EH (cell line): Measurements from ENCODE around the gene SIGLEC1.
A peak's percentile ranks its signal among the peaks of the same experiment; 100 is the strongest.

Experiments
- DNase-seq: peaks from one replicate; pipeline ENCODE4 v3.0.0-alpha.2; 2015; ENCODE audit warnings: low read depth

SIGLEC1 gene

GRCh38 chr20:3744806-3745685 lies 32.6 kb upstream of the SIGLEC1 start:
- DNase-seq, result no peak

DNA sequence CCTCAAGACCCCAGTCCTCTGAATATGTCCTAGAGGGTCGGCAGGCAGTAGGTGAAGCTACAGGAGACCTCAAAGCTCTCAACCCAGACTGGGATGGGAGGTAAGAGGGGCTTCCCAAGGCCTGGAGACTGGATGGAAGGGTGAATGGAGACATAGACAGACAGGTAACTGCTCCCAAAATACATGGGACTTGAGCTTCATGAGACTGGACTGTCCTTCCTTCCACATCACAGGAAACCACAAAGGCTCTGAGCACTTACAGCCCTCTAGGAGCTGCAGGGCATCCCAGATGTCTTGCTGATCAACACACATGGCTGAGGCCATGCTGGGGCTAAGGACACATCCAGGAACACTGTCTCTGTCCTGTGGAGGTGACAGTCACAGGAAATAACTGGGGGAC lies 31.6 kb upstream of the SIGLEC1 start:
- DNase-seq, result no peak

- no peak for DNase-seq
Measured at GRCh38 chr20:3743251-3743650, 30.9 kb upstream of the SIGLEC1 start.

GRCh38 chr20:3741836-3742458 lies 29.5 kb upstream of the SIGLEC1 start:
- no peak for DNase-seq

GRCh38 chr20:3740615-3741301 lies 28.4 kb upstream of the SIGLEC1 start:
- no peak for DNase-seq

- no peak for DNase-seq
Measured at GRCh38 chr20:3739926-3740451, 27.6 kb upstream of the SIGLEC1 start.

DNA sequence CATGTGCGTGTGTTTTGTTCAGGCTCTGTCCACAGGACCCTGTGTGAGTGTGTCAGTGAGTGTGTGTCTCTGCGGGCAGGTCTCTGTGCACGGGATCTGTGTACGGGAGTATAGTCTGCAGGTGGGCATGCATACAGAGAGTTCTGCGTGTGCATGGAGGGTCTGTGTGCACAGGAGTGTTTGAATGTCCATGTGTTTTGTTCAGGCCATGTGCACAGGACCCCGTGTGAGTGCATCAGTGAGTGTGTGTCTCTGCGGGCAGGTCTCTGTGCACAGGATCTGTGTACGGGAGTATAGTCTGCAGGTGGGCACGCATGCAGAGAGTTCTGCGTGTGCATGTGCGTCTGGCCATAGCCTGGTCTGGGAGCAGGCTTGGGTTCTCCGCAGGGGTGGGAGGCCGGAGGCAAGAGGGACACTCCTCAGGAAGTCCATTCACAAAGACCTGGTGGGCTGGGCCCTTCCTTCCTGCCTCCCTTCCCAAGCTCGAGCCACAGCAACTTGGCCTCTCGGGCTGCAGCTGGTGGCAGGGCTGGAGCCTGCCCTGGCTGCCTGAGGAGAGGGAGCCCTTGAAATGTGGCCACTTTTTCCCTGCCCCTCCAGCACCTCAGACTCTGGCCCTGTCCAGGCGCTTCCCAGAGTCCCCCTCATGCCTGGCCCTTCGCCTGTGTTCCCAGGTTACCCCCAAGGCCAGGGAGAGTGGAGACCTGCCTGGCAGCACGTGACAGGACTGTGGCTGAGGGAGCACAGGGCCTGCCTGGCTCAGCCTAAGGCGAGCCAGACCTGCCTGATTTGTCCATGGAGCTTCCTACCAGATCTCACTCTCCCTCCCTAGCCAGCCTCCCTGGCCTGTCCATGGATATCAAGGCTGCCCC lies 26.9 kb upstream of the SIGLEC1 start:
- DNase-seq, result no peak

- no peak for DNase-seq
Measured at GRCh38 chr20:3738111-3739053, 26.0 kb upstream of the SIGLEC1 start.

- DNase-seq, result no peak
Measured at GRCh38 chr20:3735768-3736167, 23.4 kb upstream of the SIGLEC1 start.

- no peak for DNase-seq
Measured at GRCh38 chr20:3734111-3734843, 21.9 kb upstream of the SIGLEC1 start.

DNA sequence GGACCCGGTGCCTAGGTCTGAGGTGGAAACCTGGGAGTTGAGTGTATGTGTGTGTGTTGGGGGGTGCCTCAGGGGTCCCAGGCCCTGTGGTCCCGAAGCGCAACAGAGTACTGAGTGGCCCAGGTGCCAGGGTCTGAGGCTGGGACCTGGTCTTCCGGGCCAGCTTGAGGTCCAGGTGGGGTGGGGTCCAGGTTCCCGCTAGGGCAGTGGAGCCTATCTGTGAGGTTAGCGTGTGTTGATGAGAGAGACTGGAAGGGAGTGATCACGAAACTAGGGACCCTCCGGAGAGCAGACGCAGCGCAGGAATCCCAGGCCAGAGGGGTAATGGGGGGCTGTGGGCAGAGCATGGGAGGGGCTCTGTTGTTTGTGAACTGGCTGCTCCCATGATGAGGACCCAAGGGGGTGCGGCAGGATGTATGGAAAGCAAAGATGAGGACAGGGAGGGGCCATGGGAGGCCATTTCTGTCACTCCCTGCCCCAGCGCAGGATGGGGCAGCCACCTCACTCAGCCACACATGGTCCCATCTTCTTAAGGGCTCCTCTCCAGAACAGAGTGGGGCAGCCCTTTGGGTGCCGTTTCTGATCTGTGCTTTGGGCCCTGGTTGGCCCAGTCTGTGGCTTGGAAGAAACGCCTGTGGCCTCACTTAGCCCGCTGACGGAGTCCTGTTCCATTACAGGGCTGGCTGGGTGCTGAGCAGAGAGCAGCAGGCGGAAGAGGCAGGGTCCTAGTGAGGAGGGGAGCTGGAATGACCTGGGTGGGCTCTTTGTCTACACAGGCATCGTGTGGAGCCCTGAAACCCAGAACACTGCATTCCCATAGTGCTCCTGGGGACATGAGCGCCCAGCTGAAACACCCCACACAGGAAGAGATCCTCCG lies 21.0 kb upstream of the SIGLEC1 start:
- no peak for DNase-seq

GRCh38 chr20:3732327-3733118 lies 20.1 kb upstream of the SIGLEC1 start, which contains the start of gene HSPA12B:
Gene HSPA12B (plus strand): TSS chr20:3732685. CDS start chr20:3738675, 5,990 bp downstream.
- peak; percentile 10 for DNase-seq

DNA sequence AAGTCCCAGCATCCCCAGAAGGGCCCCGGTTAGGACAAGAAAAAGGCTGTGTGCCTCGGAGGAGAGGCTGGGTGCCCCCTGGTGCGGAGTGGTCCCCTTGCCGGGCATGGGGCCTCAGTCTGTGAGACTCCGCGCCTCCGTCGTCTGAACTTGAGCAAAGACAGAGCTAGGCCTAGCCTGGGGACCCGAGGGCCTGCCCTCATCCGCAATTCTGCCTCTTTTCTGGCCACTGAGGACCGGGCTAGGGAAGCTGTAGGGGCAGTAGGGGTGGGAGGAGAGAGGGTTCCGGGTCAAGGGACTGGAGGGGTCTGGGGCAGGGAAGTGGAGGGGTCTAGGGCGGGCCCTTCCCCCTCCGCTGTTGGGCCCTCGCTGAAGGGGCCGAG lies 19.5 kb upstream of the SIGLEC1 start:
- no peak for DNase-seq

- DNase-seq, result no peak
Measured at GRCh38 chr20:3730803-3731672, 18.6 kb upstream of the SIGLEC1 start.

DNA sequence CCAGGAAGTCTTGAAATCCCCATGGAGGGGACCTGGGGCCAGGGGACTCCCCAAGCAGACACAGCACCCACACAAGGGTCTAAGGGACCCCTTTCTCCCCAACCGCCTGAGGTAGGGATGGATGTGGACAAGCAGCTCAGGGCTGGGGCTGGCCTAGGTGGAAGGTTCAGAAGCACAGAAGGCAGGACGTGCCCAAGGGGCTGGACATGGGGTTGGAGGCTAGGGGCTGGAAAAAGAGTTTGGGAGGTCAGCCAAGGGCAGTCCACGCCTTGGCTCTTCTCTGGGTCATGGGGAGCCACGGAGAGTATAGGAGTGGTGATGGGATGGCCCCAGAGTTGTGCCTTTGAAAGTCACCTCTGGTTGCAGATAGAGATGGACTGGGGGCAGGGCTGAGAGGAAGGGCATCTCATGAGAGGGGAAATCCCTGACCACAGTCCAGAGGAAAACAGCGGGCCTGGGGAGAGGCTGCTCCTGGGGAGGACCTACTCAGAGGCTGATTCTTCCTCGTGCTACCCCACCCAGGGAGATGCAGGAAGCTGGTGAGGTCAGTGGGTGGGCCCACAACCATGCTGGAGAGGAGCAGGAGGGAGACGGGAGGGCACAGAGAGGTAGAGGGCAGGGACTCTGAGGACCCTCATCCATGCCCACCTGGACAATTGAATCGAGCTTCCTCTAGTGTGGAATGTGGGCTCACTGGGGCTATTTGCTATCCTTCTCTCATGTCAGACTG lies 17.6 kb upstream of the SIGLEC1 start:
- no peak for DNase-seq

GRCh38 chr20:3729378-3729777 lies 17.0 kb upstream of the SIGLEC1 start:
- DNase-seq, result no peak
